HG02642 (cell line): ENCODE measurements around the gene SLC39A6.
A peak's percentile ranks its signal among the peaks of the same experiment; 100 is the strongest.
"Not testable (repeated sequence)": the region's sequence is repeated elsewhere in the genome, so short reads cannot be mapped to it uniquely, and the experiment has no call there.

Source experiments
- ATAC-seq: cut with Tn5 transposase; IDR thresholded peaks from one replicate; pipeline ENCODE4 v1.9.1; 2021; ENCODE audit warnings: mild to moderate bottlenecking; ENCODE audit not compliant: unreplicated experiment, poor library complexity

Gene SLC39A6

DNA sequence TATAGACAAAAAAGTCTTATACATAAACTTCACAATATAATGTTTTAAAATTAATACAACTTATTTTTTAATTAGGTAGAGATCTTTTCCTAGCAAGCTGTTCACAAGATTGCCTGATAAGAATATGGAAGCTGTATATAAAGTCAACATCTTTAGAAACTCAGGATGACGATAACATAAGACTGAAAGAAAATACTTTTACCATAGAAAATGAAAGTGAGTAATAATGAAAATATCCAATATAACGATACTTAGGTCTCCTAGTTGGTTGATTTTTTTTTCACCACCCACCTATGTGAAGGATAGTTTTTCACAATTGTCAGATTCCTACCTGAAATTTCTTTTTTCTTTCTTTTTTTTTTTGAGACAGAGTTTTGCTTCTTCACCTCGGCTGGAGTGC, 13.6 kb upstream of the SLC39A6 start:
- ATAC-seq: no peak

DNA sequence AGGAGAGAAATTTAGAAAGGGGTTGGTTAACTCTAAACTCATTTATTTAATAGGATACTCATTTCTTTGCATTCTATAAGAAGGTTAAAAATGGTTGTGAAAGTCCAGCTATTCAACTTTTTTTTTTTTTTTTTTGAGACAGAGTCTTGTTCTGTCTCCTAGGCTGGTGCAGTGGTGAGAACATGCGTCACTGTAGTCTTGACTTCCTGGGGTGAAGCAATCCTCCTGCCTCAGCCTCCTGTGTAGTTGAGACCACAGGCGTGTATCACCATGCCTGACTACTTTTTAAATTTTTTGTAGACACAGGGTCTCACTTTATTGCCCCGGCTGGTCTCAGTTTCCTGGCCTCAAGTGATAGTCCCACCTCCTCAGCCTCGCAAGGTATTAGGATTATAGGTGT, 12.4 kb upstream of the SLC39A6 start:
- ATAC-seq: no peak

DNA sequence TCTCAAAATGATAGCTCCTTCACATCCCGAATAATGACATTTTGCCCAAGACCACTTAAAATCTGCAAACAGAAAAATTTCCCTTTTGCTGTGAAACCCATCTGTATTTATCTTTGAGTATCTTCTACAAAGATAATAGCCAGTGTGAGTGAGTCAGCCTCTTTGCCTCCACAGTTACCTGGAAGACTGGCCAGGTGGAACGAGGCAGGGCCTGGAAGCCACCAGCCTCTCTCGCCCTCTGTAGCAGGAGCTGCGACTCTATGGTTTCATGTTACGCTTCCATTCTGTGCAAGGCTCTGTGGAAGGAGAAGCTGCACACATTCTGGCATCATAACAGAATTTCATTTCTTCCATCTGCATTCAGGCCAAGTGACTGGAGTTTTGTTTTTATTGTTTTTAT, 10.1 kb upstream of the SLC39A6 start:
- no peak for ATAC-seq

DNA sequence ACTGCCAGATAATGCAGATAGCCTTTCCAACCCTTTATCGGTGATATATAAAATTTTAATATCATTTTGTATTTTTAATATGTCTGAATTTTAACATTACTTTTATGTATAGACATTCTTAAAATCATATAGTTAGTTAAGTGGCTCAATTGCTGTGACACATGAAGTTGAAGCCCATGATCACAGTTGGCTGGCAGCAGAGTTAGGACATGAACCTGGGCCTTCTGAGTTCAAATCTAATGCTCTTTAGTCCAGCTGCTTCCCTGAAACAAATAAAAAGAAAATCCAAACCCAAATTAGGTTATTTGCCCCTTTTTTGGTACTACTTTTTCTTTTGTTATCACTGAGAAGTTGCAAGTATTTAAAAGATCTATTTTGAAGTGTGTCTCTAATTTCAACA, 6.1 kb upstream of the SLC39A6 start:
- no peak for ATAC-seq

DNA sequence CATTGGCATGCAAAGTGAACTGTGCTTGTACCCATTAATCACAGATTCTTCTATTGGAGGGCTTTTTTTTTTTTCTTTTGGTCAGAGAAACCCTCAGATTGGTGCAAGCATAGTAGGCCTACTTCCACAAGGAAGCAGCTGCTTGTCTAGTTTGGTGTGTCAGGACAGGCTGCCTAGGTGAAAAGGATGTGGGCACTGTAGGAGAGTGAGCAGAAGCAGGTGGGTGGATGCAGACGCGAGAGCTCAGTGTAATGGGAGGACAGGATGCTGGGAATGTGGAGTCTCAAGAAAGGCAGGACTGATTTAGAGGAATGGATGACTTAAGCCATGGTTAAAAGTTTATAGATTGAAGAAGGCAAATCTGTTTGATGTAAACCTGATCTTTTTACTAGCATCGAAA, 3.6 kb upstream of the SLC39A6 start:
- no peak for ATAC-seq

DNA sequence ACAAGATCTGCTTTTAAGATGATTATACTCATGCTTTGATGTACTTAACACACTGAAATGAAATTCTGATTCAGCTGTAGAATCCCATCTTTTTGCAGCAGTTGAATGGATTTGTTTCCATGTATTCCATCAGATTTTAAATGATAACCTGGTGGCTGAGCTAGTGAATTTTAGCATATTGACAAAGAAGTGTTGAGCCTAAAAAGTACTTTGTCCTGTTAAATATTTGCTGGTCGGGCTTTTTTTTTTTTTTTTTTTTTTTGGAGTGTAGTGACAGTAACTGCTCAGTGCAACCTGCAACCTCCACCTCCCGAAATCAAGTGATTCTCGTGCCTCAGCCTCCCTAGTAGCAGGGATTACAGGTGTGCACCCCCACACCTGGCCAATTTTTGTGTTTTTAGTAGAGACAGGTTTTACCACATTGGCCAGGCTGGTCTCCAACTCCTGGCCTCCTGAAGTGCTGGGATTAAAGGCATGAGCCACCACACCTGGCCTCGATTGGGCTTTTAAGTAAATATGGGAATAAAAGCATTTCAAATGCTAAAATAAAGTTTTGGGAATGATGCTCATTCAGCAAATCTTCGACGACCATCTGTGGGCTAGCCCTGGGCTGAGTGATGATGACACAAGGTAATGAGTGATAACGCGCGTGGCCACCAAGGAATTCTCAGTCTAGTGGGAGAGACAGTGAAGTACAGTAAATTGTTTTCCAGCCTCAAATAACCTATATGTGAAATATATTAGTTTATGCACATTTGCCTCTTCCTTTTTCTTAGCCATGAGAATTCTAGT, 2.7 kb upstream of the SLC39A6 start:
- ATAC-seq: no peak

DNA sequence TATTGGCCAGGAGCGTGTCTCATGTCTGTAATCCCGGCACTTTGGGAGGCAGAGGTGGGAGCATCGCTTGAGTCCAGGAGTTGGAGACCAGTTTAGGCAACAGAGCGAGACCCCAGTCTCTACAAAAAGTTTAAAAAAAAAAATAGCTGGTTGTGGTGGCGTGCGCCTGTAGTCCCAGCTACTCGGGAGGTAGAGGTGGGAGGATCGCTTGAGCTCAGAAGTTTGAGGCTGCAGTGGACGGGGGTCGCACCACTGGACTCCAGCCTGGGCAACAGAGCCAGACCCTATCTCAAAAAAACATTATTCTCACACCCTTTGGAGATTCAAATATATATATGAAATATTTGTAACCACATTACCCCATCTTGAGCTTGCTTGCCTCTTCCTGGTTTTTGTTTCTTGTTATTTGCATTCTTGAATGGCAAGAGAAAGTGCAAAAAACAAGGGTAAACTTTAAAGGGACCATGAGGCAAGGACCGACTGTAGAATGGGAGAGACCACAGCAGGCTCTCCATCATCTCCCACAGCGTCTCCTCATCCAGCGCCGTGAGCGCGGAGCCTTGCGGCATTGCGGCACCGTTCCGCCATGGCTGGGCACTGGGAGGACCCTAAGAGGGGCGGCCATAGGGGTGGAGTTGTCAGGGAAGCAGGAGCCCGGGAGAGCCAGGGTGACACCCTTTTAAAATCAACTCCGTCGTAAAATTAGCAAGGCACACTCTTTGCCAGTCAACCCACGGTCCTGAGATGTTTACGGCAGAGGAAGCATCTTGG, 1.9 kb upstream of the SLC39A6 start:
- no peak for ATAC-seq

DNA sequence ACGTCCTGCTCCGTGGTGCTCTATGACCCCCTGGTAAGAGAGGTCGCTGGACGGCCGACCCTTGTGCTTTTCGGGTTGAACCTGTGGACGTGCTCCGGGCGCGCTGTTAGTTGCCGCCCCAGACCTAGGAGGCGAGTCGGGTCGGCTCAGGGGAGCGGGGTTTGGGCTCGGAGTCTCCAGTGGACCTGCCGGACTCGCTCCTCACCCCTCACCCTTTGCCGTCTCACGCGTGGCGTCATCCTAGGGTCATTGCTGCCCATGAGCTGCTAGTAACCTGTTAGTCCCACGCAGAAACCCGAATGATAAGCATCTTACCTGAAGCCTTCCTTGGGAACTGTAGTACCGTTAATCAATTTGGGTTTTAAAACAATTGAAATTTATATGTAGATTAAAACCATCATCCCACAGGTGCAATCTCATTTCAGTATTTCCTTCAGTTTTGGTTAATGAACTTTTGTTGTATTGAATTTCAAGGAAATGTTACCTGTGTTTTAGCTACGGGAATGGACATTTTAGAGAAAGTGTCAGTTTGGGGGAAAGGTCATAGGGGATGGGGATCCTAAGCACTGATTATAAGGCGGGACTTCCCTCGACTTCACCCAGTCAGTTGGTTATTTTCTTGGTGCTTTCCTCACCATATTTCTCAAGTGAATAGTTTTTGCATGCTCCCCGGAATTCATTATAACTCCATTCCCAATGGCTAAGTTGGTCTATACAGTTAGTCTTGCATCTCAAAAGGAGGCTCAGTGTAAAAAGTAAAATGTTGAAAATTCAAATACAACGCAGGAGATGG, 1.1 kb upstream of the SLC39A6 start:
- ATAC-seq: peak; percentile 23

DNA sequence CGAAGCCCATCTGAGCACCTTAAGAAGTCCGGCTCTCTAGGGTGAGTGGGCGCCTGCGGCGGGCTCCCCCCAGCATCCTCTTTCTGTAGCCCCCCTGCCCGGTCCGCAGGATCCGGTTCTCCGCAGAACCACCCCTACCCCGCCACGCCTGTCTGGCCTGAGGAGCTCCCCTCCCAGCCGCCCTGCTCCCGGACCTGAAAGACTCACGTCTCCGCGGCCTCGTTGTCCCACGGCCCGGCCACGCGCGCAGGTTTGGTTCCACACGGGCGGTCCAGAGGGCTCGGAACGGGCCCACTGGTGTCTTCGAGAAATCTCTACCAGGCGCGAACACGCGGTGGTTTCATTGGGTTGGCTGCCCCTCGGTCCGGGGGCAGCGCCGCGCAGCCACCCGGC, 237 bp downstream of the SLC39A6 start:
- ATAC-seq: no peak

DNA sequence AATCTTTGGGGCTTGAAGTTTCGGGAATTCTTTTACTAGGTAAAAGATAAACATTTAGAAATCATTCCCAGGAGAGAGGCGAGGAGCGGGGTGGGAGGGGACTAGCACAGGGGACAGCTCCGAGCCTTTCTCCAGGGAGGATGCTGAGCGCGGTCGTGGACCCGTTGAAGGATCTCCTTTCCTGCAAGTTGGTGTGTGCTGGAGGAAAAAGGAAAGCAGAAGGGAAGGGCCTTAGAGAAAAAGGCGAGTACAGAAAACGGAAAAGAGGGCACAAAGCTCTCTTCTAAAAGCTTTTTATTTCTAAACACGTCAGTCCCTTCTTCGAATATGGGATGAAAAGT, 640 bp downstream of the SLC39A6 start:
- ATAC-seq: no peak

DNA sequence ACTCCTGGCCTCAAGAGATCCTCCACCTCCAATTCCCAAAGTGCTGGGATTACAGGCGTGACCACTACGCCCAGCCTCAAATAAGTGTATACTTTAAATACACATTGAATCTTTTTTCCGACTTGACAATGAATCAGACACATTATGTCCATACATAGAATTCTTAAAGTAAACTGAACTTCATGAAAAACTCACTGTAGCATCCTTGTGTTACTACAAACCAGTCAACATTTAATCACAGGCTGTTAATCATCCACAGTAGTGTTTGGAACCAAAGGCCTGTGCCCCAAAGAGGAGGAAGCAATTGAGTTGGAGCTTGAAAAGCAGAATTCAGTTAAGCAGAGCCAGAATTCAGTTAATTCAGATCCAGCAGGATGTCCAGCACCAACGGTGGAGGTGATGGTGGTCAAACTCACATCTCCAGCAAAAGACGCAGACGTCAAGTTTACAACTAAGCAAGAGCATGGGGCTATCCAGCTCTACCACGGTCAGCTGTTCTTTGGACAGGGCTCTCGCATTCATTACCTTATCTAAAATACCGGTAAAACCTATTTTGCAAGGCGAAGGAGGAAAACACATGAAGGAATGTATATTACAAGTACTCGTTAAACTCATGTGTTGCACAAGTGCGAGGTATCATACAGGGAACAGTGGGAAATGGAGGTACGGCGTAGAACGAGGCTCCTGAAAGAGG, 1.2 kb downstream of the SLC39A6 start:
- ATAC-seq: no peak

DNA sequence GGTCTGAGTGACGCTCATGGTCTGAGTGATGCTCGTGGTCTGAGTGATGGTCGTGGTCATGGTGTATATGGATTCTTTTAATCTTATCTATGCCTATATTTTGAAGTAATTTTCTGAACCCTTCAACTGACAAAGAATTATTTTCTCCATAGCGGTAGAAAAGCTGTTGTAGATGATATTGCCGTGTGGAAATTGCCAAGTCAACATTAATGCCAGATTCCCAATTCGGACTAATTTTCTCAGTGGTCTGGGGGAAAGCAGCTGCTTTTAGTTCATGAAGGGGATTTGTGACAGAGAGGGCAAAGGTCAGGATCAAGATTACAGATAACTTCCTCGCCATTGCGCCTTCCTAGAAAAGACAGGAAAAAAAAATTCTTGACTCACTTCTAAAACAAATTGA, 2.5 kb downstream of the SLC39A6 start:
- no peak for ATAC-seq

DNA sequence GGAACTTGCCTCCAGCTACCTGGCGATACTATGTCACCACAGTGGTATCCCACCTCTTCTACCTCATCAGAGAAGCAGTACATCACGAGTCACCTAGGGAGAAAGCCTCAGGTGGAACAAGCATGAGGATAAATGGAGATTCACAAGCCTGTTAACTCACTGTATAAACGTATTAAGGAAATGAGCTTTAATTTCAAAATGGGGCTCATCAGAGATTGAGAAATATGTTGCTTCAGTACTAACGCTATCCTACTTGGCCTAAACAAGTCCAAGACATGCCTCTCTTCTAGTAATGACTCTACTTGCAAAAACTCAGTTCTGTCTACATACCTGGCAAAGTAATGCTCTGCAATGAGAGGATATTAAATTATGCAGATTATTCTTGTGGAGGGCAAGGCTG, 4.3 kb downstream of the SLC39A6 start:
- no peak for ATAC-seq

DNA sequence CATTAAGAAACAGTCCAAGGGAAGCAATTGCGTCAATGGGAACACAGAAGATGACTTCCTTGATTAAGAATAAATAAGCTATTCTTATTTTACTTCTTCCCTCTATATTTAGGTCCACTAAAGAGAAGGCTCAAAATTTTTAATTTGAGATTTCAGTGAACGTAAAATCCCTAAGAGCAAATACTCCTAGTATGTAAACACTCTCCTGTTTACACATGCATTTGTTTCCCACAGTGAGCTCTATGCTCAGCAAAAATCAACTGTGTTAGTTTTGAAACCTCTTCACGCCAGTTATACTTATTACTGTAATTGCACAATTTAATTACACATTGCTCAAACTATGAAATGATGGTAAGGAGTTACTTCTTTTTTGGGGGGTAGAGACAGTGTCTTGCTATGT, 8.8 kb downstream of the SLC39A6 start:
- ATAC-seq: no peak

DNA sequence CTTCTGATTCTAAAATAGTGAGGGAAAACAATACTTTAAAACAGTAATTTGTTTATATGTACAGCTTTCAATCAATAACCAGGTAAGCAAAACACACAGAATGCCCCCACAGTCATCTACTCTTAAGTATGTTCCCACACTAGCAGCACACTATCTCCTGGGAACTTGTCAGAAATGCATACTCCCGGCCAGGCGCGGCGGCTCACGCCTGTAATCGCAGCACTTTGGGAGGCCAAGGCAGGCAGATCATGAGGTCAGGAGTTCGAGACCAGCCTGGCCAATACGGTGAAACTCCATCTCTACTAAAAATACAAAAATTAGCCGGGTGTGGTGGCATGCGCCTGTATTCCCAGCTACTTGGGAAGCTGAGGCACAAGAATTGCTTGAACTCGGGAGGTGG, 12.4 kb downstream of the SLC39A6 start:
- ATAC-seq: not testable (repeated sequence)

DNA sequence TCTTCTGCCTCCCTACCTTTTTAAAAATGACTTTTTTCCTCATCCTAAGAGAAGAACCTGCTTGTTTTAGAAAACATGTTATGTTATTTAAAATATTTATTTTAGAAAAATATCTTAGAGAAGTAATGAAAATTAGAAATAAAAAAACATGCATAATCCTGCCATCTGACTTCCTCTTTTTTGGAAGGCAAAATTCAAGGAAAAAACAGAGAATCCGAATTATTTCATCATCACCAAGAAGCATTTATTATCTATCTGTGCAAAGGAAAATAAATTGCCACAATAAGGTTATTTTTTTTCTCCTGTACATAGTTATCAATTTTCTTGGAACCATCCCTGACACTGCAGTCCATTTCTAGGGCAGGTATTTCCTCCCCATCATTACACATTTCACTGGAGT, 14.4 kb downstream of the SLC39A6 start:
- no peak for ATAC-seq

DNA sequence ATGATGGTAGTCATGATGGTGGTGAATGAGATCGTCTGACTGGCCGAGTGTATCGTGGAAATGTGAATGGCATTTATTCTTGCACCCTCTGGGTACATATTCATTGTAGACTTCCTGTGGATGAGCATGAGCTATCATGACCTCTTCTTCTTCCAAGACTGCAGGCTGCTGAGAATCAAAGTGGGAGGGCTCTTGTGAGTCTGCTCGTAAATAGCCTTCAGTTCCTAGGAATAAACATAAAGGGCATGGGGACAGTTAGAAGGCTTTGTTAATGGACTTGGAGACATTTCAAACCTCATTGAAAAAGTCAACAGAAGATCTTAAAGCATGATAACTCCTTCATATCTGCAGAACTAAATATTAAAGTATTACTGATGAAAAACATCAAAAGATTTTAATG, 14.9 kb downstream of the SLC39A6 start:
- ATAC-seq: no peak

DNA sequence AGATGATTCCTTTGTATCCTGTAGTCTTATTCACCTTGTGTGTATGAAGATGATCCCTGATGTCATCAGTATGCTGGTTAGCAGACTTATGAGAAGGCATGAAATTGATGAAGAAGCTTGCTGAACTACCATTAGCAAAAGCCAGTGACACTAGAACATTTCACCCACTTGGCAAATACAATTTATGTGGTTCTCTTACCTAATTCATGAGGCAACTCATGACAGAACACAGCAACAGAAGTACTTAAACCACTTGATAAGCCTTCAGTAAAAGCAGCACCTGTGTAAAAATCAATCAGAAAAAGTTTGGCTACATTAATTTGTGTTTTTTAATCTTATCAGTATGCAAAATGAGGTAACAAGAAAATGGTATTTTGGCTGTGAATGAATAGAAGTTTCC, 16.8 kb downstream of the SLC39A6 start:
- ATAC-seq: no peak

DNA sequence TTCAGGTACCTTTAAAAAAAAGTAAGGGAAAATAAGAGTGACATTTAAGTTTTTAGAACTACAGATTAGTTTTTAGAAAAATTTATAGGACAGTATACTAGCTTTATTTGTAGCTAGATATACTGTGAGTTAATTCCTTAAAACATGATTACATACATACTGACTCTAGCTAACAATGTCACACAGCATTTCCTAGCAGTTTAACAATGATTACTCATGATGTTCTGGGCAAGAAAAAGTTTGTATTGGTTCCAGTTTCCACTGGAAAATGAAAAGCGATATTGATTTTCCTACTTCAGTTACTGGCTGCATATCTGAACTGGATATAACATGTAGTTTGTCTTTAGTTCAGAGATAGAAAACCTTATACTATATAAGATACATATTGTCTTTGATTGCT, 19.4 kb downstream of the SLC39A6 start:
- no peak for ATAC-seq

DNA sequence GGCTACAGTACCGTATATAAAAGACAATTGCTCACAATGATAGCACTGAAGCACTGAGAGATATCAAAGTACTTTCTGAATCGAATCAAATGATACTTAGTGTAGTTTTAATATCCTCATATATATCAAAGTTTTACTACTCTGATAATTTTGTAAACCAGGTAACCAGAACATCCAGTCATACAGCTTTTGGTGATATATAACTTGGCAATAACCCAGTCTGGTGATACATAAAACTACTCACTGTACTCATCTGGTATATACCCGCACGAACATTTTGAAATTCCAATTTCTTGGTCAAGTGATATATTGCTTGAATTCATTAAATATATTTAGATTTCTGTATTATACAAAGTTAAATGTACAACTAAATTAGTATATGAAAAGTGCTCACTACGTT, 20.5 kb downstream of the SLC39A6 start:
- no peak for ATAC-seq

DNA sequence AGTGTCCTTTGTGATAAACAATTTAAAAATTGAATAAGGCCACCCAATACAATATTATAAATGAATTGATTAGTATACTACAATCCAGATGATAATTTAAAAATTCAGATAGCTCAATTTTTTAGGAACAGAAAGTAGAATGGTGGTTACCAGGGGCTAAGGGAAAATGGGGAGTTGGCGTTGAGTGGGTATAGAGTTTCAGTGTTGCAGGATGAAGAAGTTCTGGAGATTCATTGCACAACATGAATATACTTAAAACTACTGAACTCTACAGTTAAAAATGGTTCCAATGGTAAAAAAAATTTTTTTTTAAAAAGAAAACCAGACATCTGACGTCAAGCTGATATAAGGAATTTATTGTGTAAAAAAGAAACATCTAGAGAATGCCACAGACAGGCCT, 20.9 kb downstream of the SLC39A6 start:
- no peak for ATAC-seq
